Body of pancreas (tissue), 4 donors: ENCODE measurements around the gene EVX2.

Experiments used
- POLR2A ChIP-seq, 3 donors: fragments of 450-650 bp; IDR thresholded peaks; one replicate each; pipeline ENCODE4 v1.6.1; 2016; ENCODE audit warnings: antibody characterized with exemption in 3 of 3, mild to moderate bottlenecking in 2 of 3
- TF ChIP-seq, protein P1 (sequence below), 7 experiments: fragments of 450-650 bp in 4 of 7; fragments of 200-600 bp in 3 of 7; sonication (generic) in 3 of 7; IDR thresholded peaks; one replicate each; pipeline ENCODE4 v1.5.1; 2016 to 2019; ENCODE audit warnings: antibody characterized with exemption in 7 of 7

- TF ChIP-seq, protein P1, sequence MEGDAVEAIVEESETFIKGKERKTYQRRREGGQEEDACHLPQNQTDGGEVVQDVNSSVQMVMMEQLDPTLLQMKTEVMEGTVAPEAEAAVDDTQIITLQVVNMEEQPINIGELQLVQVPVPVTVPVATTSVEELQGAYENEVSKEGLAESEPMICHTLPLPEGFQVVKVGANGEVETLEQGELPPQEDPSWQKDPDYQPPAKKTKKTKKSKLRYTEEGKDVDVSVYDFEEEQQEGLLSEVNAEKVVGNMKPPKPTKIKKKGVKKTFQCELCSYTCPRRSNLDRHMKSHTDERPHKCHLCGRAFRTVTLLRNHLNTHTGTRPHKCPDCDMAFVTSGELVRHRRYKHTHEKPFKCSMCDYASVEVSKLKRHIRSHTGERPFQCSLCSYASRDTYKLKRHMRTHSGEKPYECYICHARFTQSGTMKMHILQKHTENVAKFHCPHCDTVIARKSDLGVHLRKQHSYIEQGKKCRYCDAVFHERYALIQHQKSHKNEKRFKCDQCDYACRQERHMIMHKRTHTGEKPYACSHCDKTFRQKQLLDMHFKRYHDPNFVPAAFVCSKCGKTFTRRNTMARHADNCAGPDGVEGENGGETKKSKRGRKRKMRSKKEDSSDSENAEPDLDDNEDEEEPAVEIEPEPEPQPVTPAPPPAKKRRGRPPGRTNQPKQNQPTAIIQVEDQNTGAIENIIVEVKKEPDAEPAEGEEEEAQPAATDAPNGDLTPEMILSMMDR (IDR thresholded peaks at IDR 0.05), result no peak
- TF ChIP-seq POLR2A (IDR thresholded peaks at IDR 0.05), result no peak
Observed at GRCh38 chr2:176101842-176102241, 18.1 kb upstream of the EVX2 start.
